GM12878 (cell line): ENCODE results near the gene GMDS.

Experiments
- CHD2 ChIP-seq: IDR thresholded peaks from 2 replicates; pipeline ENCODE4 v1.6.1; 2011; ENCODE audit warnings: low read depth, low read length, improper control_type of control experiment, borderline replicate concordance
- EED ChIP-seq: sonication (generic); IDR thresholded peaks from 2 replicates; pipeline ENCODE4 v1.6.1; 2016; ENCODE audit warnings: antibody characterized with exemption, low read depth
- FOXK2 ChIP-seq: fragments of 450-650 bp; IDR thresholded peaks from 2 replicates; pipeline ENCODE4 v1.6.1; 2017; ENCODE audit warnings: mild to moderate bottlenecking, moderate library complexity
- HCFC1 ChIP-seq: fragments of 150-350 bp; IDR thresholded peaks from 2 replicates; pipeline ENCODE4 v1.6.1; 2014; ENCODE audit warnings: low read length
- HDAC6 ChIP-seq: fragments of 200-600 bp; sonication (generic); IDR thresholded peaks from one replicate; pipeline ENCODE4 v1.8.0; 2017; ENCODE audit warnings: antibody characterized with exemption; ENCODE audit not compliant: unreplicated experiment
- POLR2A ChIP-seq: IDR thresholded peaks from 2 replicates; pipeline ENCODE4 v1.6.1; 2011; ENCODE audit warnings: low read depth, mild to moderate bottlenecking, low read length
- RFX5 ChIP-seq: IDR thresholded peaks from 2 replicates; pipeline ENCODE4 v1.6.1; 2011; ENCODE audit warnings: low read depth, low read length, improper control_type of control experiment
- SIN3A ChIP-seq: IDR thresholded peaks from 2 replicates; pipeline ENCODE4 v1.6.1; 2012; ENCODE audit warnings: low read depth, low read length, improper control_type of control experiment
- TAF1 ChIP-seq: IDR thresholded peaks from 2 replicates; pipeline ENCODE4 v1.6.1; 2011; ENCODE audit warnings: mild to moderate bottlenecking, low read depth, low read length, borderline replicate concordance
- TARDBP ChIP-seq: IDR thresholded peaks from 2 replicates; pipeline ENCODE4 v1.6.1; 2016; ENCODE audit warnings: borderline replicate concordance
- ZNF217 ChIP-seq: fragments of 450-650 bp; IDR thresholded peaks from 2 replicates; pipeline ENCODE4 v1.6.1; 2017; ENCODE audit warnings: antibody characterized with exemption, mild to moderate bottlenecking
- TF ChIP-seq, protein P1 (sequence below), 3 experiments: IDR thresholded peaks in 2 of 3; conservative IDR thresholded peaks in 1 of 3; 2 replicates each; pipeline ENCODE4 v1.5.1; 2011; ENCODE audit warnings: low read depth in 3 of 3, low read length in 3 of 3, mild to moderate bottlenecking in 3 of 3, control low read depth in 2 of 3, moderate library complexity in 2 of 3, inconsistent platforms in 1 of 3, mixed read lengths in 1 of 3; ENCODE audit not compliant: control insufficient read depth in 2 of 3, insufficient read depth in 1 of 3; ENCODE audit errors: extremely low read depth in 1 of 3
- TF ChIP-seq, protein P2 (sequence below): fragments of 450-650 bp; IDR thresholded peaks from 2 replicates; pipeline ENCODE4 v1.6.1; 2018; ENCODE audit warnings: borderline replicate concordance, mild to moderate bottlenecking; ENCODE audit not compliant: partially characterized antibody

DNA sequence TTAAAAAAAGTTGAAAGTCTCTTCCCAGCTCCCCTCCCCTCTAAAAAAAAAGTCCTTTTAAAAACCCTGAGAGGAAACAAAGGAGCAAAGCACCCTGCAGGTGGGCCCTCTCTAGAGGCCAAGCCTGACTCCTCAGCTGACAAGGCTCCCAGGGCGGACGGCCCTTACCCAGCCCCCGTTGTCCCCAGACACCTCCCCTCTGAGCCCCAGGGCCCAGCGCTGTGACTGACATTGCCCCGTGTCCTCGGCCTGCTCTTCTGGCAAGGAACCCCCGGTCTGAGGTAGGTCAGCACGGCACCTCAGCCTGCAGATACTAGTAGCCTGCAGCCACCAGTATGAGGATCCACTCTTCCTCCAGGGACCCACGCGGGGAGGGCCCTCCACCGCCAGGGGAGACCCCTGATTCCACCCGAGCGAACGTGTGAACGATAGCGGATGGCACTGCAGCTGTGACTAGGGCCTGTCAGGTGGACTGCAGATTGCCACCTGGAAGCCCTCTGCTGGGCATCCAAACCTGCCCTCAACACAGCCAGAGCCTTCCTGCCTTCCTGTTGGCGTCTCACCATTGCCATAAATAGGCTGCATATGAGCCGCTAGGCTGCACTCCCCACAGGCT is 601.5 kb downstream of the GMDS start:
- TF ChIP-seq, protein P1, sequence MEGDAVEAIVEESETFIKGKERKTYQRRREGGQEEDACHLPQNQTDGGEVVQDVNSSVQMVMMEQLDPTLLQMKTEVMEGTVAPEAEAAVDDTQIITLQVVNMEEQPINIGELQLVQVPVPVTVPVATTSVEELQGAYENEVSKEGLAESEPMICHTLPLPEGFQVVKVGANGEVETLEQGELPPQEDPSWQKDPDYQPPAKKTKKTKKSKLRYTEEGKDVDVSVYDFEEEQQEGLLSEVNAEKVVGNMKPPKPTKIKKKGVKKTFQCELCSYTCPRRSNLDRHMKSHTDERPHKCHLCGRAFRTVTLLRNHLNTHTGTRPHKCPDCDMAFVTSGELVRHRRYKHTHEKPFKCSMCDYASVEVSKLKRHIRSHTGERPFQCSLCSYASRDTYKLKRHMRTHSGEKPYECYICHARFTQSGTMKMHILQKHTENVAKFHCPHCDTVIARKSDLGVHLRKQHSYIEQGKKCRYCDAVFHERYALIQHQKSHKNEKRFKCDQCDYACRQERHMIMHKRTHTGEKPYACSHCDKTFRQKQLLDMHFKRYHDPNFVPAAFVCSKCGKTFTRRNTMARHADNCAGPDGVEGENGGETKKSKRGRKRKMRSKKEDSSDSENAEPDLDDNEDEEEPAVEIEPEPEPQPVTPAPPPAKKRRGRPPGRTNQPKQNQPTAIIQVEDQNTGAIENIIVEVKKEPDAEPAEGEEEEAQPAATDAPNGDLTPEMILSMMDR (IDR thresholded peaks at IDR 0.05 in 2 of 3, conservative IDR thresholded peaks at IDR 0.05 in 1 of 3; ENCODE audit: control insufficient read depth in 2 of 3, extremely low read depth in 1 of 3, insufficient read depth in 1 of 3, low read depth in 3 of 3, low read length in 3 of 3) = no peak
- no peak for TF ChIP-seq HCFC1
- TF ChIP-seq FOXK2 = no peak
- TF ChIP-seq CHD2 = no peak
- TF ChIP-seq ZNF217 = no peak
- no peak for TF ChIP-seq EED
- no peak for TF ChIP-seq TARDBP
- TF ChIP-seq RFX5 = no peak
- TF ChIP-seq, protein P2, sequence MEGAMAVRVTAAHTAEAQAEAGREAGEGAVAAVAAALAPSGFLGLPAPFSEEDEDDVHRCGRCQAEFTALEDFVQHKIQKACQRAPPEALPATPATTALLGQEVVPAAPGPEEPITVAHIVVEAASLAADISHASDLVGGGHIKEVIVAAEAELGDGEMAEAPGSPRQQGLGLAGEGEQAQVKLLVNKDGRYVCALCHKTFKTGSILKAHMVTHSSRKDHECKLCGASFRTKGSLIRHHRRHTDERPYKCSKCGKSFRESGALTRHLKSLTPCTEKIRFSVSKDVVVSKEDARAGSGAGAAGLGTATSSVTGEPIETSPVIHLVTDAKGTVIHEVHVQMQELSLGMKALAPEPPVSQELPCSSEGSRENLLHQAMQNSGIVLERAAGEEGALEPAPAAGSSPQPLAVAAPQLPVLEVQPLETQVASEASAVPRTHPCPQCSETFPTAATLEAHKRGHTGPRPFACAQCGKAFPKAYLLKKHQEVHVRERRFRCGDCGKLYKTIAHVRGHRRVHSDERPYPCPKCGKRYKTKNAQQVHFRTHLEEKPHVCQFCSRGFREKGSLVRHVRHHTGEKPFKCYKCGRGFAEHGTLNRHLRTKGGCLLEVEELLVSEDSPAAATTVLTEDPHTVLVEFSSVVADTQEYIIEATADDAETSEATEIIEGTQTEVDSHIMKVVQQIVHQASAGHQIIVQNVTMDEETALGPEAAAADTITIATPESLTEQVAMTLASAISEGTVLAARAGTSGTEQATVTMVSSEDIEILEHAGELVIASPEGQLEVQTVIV = no peak
- no peak for TF ChIP-seq SIN3A
- TF ChIP-seq POLR2A = no peak
- TF ChIP-seq HDAC6 = no peak
- TF ChIP-seq TAF1 = no peak
